HG03175 (cell line): Measurements from ENCODE around the gene FASTKD1.

ENCODE experiments used
- ATAC-seq: cut with Tn5 transposase; IDR thresholded peaks from one replicate; pipeline ENCODE4 v1.9.1; 2021; ENCODE audit warnings: mild to moderate bottlenecking, moderate library complexity; ENCODE audit not compliant: unreplicated experiment

The FASTKD1 gene

GRCh38 chr2:169509298-169509885 lies 64.3 kb downstream of the FASTKD1 start, which contains the start of gene KLHL41:
Gene KLHL41, plus strand, starts transcription at chr2:169509702. Its CDS starts 77 bp downstream, at chr2:169509779.
- no peak for ATAC-seq

GRCh38 chr2:169507698-169508097 lies 66.0 kb downstream of the FASTKD1 start:
- ATAC-seq, result no peak

- no peak for ATAC-seq
Observed at GRCh38 chr2:169504651-169505050, 69.0 kb downstream of the FASTKD1 start.

- no peak for ATAC-seq
Observed at GRCh38 chr2:169495310-169495928, 78.2 kb downstream of the FASTKD1 start.

- no peak for ATAC-seq
Observed at GRCh38 chr2:169493360-169493759, 80.3 kb downstream of the FASTKD1 start.

- no peak for ATAC-seq
Observed at GRCh38 chr2:169491378-169491777, 82.3 kb downstream of the FASTKD1 start.

- ATAC-seq, result no peak
Observed at GRCh38 chr2:169490834-169491233, 82.8 kb downstream of the FASTKD1 start.

- no peak for ATAC-seq
Observed at GRCh38 chr2:169486487-169486886, 87.2 kb downstream of the FASTKD1 start.

- ATAC-seq, result no peak
Observed at GRCh38 chr2:169485650-169486138, 88.0 kb downstream of the FASTKD1 start.

- ATAC-seq, result peak; percentile 3
Observed at GRCh38 chr2:169480079-169480465, 93.6 kb downstream of the FASTKD1 start.
